ENCODE results near the gene NR1I3. TPM values are rescaled to one million over a fixed set of nuclear protein-coding genes. Genes with fewer than 3 reads are reported as not detected.

The NR1I3 gene
- total and polyA plus RNA-seq, 2 experiments from 2014 or later, result 0.50 TPM; not detected in 1

- Histone ChIP-seq H3K4me3 (no peak overlapping the region), H3K27me3 (ENCODE audit: insufficient read depth) (no peaks in the 10 kb centered on the region), H2AFZ (no peak overlapping the region), H3F3A (replicated peaks; ENCODE audit: low read depth) (0 out of 2 replicates have a peak, but pooled peaks cover 6% of the 10 kb centered on the region), H3K4me2 (no peak overlapping the region), H3K9me2 (ENCODE audit: insufficient read depth) (no peaks in the 10 kb centered on the region), H4K20me1 (replicated peaks; ENCODE audit: insufficient read depth) (no peaks in the 10 kb centered on the region), H3K79me2 (replicated peaks; ENCODE audit: insufficient read depth) (no peaks in the 10 kb centered on the region), H3K27ac (ENCODE audit: low read depth) (no peak overlapping the region), H3K4me1 (ENCODE audit: insufficient read depth) (no peaks in the 10 kb centered on the region), H3K36me3 (ENCODE audit: insufficient read depth) (no peaks in the 10 kb centered on the region)
- no peak overlapping the region for H3K27ac Mint-ChIP-seq
- H3K4me3 Mint-ChIP-seq, result no peak overlapping the region
- H3K36me3 Mint-ChIP-seq (ENCODE audit: low read depth), result no peaks in the 10 kb centered on the region; the same call in 2 of the 3 replicates
- no peak for DNase-seq (ENCODE audit: low spot score)
- no peaks in the 10 kb centered on the region for H3K9me3 Mint-ChIP-seq
- H3K27me3 Mint-ChIP-seq (ENCODE audit: insufficient read depth, low read depth, poor library complexity), result peaks cover 4% of the 10 kb centered on the region
- TF ChIP-seq EZH2 (IDR thresholded peaks at IDR 0.05; ENCODE audit: low read depth, unreplicated experiment) (no peak), CTCF (conservative IDR thresholded peaks at IDR 0.05; ENCODE audit: low read depth in 2 of 2) (no peak), EZH2phosphoT487 (IDR thresholded peaks at IDR 0.05; ENCODE audit: unreplicated experiment) (no peak), ZNF114 (CRISPR knock-in tag; IDR thresholded peaks at IDR 0.05) (no peak), NANOG (IDR thresholded peaks at IDR 0.05; ENCODE audit: borderline replicate concordance) (no peak), ZNF331 (CRISPR knock-in tag; IDR thresholded peaks at IDR 0.05; ENCODE audit: low read depth) (no peak), ETS1 (IDR thresholded peaks at IDR 0.05) (no peak), JUNB (IDR thresholded peaks at IDR 0.05; ENCODE audit: unreplicated experiment) (no peak), ZNF462 (CRISPR knock-in tag; IDR thresholded peaks at IDR 0.05) (no peak)
- H3K4me1 Mint-ChIP-seq, result no peaks in the 10 kb centered on the region
- no peak for ATAC-seq
These were observed 1.8 kb downstream of the NR1I3 start for GRCh38 chr1:161235957-161236775.

Measured in GM23338 (cell line).